Putamen (tissue), 1 donor: ENCODE data around the gene SOCS1.
"Not testable (repeated sequence)": the region's sequence is repeated elsewhere in the genome, so short reads cannot be mapped to it uniquely, and the experiment has no call there.

Experiments used
- DNase-seq: peaks from one replicate; pipeline ENCODE4 v3.0.0-alpha.2; 2016; ENCODE audit warnings: low spot score

Gene SOCS1, protein sequence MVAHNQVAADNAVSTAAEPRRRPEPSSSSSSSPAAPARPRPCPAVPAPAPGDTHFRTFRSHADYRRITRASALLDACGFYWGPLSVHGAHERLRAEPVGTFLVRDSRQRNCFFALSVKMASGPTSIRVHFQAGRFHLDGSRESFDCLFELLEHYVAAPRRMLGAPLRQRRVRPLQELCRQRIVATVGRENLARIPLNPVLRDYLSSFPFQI

DNA sequence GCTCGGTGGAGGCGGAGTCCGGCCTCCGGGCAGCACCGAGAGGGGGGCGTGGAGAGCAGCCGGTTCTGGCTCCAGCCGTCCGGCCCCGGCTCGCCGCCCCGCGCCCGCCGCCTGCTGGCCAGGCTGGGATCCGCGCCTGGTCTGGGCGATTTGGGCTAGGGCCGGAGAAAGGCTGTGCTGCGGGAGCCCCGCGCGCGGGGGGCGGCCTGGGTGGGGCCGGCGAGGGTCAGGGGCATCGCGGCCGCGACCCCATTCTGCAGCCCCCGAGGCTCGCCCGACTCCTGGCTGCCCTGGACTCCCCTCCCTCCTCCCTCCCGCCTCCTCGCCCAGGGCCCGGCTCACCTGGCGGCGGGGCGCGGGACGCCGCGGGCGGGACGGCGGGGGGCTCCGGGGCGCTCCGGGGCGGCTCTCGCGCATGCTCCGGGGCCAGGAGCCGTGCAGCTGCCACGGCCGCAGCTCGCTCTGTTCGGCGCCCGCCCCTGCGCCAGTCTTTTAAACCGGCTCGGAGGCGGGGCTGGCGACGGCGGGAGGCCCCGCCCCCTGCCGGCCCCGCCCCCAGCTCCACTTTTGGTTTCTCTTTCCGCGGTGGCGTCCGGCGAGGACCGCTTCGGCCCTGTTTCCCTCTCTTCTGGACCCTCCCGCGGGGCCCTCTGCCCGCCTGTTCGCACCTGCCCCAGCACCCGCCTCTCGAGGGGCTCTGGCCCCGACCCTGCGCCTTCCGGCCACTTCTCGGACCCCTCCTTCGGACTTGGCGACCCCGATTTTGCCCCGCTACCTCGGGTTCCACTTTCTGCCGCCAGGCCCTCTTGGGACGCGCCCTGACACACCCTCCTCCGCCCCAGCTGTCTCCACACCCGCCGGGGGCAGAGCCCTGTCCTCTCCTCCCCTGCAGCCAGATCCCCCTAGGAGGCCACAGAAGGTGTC lies at the start of gene SOCS1:
Gene SOCS1 (minus strand): TSS at position 468 of the 924 bp plus-strand sequence. CDS start 726 bp downstream, outside the sequence.
- DNase-seq: peak; percentile 77

DNA sequence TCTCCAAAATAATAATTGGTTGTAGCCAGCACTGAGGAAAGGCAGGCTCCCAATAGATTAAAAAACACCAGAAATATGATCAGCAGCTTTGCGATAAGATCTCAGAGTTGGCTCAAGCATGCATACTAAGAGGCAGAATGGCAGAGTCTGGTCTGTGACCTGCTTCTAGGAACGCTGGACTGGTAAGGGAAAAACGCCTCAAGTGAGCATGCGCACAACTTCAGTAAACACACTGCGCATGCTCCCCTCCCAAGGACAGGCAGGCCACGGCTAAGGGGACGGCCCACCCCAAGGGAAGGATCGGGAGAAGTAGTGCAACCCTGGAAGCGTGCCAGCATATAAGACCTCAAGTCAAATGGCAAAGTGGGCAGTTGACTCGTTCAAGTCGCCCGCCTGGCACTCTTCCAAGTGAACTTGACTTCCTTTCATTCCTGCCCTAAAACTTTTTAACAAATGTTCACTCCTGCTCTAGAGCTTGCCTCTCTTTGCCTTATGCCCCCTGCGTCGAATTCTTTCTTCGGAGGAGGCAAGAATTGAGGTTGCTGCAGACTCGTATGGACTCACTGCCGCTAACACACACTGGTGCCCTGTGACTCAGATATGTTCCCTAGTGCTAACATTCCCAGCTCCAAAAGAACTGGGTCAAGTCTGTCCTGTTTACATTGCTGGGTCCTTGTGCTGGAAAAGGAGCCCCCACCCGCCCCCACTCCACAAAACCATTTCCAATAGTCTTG lies 47.6 kb upstream of the SOCS1 start:
- DNase-seq: no peak

DNA sequence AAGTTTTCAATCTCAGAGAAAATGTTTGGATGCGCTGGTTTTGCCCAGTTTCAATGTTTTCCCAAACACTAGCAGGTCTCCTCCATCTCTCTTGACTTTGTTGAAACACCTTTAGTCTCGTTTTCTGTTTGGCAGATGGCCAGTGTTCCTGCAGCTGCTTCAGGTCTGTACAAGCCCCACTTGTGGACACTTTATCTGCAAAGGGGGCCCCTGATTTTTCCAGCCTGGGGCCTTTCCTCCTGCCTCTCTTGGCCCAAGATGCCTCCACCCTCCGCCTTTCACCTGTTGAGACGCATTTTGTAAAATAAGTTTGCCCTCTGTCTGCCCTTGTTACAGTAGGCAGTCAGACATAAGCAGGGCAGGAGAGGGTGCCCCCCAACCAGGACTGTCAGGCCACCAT lies 47.0 kb upstream of the SOCS1 start:
- no peak for DNase-seq

DNA sequence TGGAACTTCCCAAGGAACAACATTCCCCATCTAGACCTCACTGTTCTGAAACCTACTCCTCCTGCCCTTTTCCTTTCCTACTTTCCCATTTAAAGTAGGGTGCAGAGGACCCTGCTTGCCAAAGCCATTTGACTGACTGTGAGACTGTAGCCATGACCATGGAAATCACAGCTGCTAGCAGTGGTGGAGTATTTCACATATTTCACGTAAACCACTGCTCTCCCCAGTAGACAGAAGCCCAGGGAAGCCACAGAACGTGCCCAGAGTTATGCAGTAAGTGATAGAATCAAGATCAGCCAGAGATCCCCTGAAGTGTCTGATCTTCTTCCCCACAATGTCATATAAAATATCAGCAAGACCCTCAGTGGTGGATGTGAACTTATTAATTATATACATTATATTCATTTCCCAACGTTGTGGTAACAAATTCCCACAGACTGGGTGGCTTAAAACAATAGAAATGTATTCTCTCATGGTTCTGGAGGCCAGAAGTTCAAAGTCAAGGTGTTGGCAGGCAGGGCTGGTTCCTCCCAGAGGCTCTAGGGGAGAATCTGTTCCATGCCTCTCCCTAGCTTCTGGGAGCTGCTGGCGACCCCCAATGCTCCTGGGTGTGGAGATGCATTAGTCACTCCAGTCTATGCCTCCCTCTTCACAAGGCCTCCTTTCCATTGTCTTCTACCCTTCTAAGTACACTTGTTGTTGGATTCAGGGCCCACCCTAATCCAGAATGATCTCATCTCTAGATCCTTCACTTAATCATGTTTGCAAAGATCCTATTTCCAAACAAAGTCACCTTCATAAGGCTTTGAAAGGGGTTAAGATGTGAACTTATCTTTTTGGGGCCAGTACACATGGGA lies 45.9 kb upstream of the SOCS1 start:
- DNase-seq: no peak

DNA sequence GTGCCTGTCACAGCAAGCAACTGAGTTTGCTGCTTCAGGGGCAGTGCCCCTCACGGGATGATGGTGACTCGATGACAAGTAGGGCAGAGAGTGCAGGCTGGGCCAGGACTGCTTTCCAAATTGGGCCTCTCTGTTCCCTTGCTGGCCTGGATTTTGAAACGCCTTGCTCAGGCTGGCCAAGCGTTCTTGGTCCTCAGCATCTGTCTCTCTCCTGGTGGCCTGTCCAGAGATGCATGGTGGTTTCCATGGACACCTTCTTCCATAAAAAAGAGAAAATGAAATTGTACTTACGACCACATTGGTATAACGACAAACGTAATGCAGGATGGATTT lies 44.5 kb upstream of the SOCS1 start:
- DNase-seq: no peak

DNA sequence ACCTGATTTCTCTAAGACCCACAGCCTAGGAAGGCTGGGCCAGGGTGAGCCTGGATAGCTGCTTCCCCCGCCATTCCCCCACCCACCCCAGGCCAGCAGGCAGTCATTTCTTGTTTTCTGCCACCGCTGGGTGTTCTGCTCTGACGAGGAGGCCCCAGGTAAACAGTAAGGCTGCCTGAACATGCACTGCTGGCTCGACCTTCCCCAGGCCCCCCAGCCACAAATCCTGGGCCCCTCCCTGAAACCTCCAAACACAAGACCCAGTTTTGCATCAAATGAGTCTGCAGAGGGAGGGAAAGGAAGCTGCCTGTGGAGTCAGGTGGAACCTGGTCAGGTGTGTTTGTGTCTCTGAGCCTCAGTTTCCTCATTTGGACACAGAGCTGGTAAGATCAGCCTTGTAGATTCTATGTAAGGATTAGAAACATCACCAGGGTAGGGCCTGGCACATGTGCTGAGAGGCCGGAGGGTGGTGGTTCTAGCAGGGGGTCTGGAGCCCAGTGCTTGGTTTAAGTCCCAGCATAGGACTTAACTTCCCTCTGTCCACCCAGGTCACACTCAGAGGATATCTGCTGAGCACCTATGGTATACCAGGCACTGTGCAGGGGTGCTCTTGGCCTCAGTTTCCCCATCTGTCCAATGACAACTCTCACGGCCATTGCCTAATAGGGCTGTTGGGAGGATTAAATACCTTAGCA lies 44.0 kb upstream of the SOCS1 start:
- no peak for DNase-seq

DNA sequence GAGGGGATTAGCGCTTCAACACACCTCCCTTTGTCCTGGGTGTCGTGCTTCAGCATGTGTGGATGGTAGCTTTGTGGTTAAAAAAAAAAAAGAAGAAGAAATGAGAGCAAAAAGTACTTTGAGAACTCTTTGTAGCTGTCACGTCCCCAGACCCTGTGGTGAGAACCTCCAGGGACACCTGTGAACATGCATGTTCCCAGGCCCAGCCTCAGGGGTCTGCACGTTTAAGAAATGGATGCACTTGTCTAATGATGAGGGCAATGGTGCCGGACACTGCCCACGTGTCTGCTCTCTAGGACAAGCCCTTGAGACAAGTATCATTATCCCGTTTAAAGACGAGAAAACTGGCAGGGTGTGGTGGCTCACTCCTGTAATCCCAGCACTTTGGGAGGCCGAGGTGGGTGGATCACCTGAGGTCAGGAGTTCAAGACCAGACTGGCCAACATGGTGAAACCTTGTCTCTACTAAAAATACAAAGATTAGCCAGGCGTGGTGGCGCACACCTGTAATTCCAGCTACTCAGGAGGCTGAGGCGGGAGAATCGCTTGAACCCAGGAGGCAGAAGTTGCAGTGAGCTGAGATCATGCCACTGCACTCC lies 43.0 kb upstream of the SOCS1 start:
- DNase-seq: not testable (repeated sequence)

DNA sequence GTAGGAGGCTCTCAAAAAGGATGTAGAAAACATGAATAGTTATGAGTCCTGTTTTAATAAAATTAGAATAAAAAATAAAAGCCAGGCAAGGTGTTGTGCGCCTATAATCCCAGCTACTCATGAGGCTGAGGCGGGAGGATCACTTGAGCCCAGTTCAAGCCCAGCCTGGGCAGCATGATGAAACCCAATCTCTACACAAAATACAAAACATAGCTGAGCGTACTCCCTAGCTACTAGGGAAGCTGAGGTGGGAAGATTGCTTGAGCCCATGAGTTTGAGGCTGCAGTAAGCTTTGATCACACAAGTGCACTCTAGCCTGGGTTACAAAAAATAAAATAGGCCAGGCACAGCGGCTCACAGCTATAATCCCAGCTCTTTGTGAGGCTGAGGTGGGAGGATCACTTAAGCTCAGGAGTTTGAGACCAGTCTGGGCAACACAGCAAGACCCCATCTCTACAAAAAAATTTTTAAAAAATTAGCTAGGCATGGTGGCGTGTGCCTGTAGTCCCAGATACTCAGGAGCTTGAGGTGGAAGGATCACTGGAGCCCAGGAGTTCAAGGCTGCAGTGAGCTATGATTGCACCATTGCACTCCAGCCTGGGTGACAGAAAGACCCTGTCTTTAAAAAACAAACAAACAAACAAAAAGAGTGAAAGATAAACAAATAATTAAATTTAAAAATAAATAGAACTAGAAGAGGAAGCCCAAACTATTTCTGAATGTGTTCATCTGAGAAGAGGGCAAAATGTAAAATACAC lies 42.3 kb upstream of the SOCS1 start:
- DNase-seq: no peak

DNA sequence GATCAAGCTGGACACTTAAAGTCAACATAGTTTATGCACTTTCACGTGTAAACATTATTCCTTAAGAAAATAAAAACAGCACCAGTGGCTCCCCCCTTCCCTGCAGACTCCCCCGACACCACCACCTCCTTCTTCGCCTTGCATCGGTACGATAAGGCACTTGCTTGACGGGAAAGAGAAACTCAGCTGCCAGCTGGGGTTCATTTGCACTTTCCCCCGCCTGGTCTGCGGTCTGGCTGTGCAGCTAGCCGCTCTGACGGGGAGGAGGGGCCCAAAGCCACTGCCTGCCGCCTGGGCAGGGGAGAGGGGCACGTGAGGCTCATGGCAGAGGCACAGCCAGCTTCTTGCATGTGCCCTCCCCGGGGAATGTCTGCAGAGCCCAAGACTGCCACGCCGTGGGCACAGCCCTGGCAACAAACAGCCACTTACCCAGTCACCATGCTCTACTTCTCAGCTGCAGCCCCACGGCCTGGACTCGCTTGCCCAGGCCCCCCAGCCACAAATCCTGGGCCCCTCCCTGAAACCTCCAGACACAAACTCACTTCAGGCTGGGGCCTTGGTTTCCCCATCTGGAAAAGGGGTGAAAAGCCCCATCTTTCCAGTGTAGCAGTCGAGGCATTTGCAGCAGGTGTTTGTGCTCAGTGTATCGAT lies 41.6 kb upstream of the SOCS1 start:
- peak; percentile 50 for DNase-seq

DNA sequence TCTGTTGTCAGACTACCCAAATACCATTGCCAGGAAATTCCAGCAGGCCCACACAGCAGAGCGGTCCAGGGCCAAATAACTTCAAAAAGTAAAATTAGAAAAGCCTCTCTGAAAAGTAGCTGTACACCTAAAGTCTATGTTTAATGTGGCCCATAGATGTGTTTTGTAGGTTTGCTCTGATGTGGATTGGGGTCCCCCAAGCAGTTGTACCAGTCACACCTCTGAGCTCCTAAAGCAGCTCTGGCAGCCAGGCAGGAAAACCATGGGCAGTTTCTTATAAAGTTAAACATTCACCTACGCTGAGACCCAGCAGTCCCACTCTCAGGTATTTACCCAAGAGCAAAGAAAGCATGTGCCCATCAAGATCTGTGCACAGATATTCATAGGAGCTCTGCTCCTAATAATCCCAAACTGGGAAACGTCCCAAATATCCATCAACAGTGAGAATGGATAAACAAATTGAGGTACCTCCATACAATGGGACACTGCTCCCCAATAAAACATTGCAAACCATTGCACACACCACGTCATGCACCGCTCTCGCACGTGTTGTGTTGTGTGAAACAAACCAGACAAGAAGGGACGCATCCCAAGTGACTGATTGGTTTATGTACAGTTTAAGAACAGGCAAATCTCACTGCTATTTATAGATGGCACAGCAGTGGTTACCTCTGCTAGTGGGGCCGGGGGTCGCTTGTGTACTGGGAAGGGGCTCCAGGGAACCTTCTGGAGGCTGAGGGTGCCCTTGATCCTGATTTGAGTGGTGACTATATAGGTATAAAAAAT lies 40.9 kb upstream of the SOCS1 start:
- no peak for DNase-seq

DNA sequence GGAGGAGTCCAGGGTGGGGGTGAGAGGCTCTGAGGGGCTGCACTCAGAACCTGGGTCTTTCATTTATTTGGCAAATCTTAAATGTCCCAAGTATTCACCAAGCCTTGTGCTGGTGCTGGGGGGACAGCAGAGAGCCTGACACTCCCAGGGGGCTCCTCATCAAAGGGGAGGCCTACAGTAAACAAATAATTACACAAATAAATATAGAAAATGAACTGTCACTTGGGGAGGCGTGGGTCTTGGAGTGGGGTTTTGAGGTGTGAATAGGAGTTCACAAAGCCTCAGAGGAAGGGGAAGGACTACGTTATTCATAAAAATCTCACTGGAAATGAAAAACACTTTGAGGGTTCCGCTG lies 40.3 kb upstream of the SOCS1 start:
- DNase-seq: no peak

DNA sequence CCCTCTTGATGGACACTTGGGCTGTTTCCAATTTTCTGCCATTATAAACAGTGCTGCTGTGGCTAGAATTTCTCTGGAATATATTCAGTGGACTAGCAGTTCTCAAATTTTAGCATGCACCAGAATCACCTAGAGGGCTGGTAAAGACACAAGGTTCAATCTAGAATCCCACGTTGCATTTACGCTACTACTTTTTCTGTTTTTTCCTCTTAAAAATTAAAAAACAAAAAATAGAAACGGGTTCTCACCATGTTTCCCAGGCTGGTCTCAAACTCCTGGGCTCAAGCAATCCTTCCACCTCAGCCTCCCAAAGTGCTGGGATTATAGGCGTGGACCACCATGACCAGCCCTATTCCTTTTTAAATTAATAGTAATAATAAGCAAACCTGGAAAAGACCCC lies 39.7 kb upstream of the SOCS1 start:
- DNase-seq: no peak

DNA sequence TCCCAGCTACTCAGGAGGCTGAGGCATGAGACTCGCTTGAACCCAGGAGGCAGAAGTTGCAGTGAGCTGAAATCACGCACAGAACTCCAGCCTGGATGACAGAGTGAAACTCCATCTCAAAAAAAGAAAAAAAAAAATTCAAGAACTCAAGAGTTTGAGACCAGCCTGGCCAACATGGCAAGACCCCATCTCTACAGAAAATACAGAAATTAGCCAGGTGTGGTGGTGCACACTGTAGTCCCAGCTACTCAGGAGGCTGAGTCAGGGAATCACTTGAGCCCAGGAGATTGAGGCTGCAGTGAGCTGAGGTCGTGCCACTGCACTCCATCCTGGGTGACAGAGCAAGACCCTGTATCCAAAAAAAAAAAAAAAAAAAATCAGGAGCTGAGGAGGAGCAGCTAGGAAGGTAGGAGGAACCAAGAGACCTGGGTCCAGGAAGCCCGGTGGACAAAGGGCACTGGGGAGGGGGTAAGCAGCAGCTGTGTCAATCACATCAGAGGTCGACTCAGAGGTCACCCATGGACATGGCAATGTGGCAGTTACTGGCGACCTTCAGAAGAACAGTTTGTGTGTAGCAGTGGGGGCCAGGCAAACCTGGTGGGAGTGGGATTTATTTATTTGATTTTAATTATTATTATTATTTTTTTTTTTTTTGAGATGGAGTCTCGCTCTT lies 36.2 kb upstream of the SOCS1 start:
- no peak for DNase-seq

DNA sequence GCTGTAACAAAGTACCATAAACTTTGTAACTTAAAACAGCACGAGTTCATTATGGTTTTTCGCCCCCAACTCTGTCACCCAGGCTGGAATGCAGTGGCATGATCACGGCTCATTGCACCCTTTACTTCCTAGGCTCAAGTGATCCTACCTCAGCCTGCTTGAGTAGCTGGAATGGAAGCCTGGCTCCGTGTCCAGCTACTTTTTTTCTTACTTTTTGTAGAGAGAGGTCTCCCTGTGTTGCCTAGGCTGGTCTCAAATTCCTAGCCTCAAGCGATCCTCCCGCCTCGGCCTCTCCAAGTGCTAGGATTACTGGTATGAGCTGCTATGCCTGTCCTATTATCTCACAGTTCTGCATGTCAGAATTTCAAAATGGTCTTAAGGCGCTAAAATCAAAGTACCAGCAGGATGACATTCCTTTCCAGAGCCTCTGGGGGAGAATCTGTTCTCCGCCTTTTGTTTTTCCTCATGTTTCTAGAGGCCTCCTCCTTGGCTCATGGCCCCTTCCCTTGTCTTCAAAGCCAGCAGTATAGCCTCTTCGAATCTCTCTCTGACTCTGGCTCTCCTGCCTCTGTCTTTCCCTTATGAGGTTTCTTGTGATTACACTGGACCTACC lies 35.2 kb upstream of the SOCS1 start:
- no peak for DNase-seq

DNA sequence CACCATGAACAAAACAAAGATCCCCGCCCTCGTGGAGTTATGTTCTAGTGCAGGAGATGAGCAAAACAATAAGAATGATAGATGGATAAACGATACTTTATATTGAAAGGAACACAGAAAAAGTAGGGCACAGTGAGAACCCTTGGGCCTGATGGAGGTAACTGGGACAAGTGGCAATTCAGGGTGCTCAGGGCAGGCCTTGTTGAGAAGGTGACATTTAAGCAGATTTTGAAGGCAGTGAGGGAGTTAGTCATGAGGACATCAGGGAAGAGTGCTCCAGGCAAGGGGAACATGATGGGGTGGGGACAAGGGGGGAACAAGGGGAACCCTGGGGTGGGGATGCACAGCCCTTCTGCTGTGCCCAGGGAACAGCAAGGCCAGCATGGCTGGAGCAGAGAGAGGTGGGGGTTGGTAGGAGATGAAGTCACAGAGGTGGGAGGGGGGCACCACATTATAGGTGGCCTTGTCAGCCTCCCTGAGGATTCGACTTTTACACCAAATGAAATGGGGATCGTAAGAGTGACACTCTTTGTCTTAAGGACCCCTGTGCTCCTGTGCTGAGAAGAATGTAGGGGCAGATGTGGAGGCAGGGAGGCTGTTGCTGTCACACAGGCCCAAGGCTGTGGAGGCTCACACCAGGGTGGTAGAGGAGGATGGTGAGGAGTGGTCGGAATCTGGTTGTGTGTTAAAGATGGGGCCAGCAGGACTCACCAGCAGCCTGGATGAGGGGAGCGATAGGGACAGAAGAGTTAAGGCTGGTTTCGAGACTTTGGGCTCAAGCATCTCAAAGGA lies 34.3 kb upstream of the SOCS1 start:
- no peak for DNase-seq

DNA sequence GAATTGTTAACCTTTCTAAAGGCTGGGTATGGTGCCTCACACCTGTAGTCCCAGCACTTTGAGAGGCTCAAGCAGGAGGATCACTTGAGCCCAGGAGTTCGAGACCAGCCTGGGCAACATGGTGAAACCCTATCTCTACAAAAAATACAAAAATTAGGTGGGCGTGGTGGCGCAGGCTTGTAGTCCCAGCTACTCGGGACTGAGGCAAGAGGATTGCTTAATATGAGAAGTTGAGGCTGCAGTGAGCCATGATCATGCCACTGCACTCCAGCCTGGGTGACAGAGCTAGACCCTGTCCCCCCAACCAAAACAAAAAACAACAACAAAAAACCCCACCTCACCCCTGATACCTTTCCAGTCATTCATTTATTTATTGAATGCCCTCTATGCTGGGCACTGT lies 33.7 kb upstream of the SOCS1 start:
- not testable (repeated sequence) for DNase-seq

DNA sequence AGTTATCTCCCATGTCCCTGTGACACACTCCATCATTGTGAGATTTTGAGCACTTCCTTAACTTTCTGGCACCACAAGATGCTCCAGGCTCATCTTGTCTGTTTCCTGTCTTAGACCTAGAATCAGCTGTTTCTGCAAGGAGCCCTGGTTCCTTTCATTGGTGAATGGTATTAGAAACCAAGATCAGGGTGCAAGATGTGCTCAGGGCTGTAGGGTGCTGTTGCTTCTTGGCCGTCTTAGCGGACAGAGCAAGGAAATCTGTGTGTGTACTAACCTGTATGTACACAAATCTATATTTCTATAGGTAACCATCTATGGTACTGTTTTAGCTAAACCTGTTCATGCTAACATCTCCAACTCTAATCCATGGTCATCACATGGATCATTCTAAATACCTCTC lies 33.2 kb upstream of the SOCS1 start:
- no peak for DNase-seq
